GM19438 (cell line): ENCODE data around the gene KPNA4.
"Not testable (repeated sequence)": the region's sequence is repeated elsewhere in the genome, so short reads cannot be mapped to it uniquely, and the experiment has no call there.

Source experiments
- ATAC-seq: cut with Tn5 transposase; IDR thresholded peaks from one replicate; pipeline ENCODE4 v1.9.1; 2021; ENCODE audit warnings: low read depth; ENCODE audit not compliant: unreplicated experiment

The KPNA4 gene

DNA sequence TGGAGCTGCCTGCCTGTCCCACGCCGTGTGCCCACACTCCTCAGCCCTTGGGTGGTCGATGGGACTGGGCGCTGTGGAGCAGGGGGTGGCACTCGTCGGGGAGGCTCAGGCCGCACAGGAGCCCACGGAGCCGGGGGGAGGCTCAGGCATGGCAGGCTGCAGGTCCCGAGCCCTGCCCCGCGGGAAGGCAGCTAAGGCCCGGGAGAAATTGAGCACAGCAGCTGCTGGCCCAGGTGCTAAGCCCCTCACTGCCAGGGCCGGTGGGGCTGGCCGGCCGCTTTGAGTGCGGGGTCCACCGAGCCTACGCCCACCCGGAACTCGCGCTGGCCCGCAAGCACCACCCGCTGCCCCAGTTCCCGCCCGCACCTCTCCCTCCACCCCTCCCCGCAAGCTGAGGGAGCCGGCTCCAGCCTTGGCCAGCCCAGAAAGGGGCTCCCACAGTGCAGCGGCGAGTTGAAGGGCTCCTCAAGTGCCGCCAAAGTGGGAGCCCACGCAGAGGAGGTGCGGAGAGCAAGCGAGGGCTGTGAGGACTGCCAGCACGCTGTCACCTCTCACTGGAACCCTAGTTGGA is 8.7 kb upstream of the KPNA4 start:
- not testable (repeated sequence) for ATAC-seq

DNA sequence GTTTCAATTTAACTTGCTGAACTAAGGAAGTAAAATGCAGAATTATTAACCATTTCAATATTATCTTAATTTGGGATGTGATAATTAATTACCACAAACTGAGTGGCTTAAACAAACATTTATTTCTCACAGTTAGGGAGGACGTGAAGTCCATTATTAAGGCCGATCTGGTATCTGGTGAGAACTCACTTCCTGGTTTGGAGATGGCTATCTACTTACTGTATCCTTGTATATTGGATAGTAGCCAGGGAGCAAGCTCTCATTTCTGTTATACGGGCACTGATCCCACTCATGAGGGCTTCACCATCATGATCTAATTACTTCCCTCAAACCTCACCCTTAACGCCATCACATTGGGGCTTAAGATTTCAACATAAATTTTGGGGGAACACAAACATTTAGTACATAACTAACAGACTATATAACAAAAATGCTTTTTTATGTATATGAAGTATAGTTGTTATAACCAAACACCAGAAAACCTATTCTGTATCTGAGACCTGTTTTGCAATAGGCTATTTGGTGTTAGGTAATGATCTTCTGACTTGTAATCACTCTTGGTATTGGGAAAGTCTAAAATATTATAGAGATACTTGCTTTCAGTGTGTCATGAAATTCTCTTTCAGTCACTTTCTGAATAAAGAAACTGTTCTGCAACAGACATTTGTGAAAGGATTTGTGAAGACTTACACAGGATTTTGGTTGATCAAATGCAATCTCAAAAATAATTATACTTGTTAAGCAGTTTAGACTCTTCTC is 4.7 kb upstream of the KPNA4 start:
- no peak for ATAC-seq

DNA sequence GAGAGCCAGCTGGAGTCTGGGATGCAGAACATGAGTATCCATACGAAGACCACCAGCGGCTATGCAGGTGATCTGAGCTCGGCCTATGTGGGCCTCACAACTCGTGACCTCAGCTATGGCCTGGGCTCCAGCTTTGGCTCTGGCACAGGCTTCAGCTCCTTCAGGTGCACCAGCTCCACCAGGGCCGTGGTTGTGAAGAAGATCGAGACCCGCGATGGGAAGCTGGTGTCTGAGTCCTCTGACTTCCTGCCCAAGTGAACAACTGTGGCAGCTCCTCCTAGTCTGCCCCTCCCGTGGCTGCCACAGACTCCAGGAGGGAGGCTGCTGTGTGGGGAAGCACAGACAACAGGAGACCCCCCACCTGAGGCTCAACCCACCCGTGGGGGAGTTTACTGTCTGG is 3.6 kb upstream of the KPNA4 start:
- ATAC-seq: no peak

DNA sequence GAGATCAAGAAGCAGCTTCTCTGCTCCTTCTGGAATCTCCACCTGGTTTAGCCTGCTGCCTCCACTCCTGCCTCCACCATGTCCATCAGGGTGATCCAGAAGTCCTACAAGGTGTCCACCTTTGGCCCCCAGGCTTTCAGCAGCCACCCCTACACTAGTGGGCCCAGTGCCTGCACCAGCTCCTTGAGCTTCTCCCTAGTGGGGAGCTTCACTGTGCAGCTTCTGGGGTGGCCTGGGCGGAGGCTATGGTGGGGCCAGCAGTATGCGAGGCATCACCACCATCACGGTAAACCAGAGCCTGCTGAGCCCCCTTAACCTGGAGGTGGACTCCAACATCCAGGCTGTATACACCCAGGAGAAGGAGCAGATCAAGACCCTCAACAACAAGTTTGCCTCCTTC is 2.4 kb upstream of the KPNA4 start:
- no peak for ATAC-seq

DNA sequence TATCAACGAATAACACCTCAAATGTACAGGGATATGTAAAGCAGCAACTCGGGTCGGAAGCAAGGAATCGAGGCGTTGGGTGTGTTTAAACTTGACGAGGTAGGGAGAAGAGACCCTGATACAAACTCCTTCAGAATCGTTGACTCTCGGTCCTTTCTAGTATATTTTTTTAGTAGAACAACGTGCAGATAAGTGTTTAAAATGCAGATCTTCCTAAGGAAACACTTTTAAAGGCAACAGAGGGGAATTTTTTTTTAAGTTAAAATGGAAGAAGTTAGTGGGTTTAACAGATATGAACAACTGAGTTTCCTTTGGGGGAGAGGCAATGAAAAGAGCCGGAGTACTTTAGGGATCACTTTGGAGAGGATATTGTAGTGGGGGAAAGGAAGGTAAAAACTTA is 1.1 kb upstream of the KPNA4 start:
- ATAC-seq: no peak

DNA sequence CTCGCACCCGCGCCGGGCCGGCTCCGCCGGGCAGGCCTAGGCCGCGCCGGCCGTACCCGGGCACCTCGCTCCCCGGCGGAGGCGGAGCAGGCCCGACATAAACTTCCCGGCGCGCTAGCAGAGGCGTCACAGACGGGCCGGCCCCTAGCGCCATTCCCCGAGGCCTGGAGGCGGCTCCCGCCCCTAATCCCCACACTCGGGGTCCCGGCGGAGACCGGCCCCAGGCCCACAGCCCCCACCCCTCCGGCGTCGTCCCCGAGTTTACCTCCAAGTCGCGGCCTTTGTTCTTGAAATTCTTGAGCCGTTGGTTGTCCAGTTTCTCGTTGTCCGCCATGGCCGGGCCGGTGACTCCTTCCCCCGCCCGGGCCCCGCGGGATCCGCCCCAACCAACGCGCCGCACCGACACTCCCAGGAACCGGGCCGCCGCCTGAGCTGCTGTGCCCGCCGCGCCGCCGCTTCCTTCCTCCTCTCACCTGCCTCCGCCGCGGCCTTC is 376 bp downstream of the KPNA4 start:
- ATAC-seq: peak; percentile 51

DNA sequence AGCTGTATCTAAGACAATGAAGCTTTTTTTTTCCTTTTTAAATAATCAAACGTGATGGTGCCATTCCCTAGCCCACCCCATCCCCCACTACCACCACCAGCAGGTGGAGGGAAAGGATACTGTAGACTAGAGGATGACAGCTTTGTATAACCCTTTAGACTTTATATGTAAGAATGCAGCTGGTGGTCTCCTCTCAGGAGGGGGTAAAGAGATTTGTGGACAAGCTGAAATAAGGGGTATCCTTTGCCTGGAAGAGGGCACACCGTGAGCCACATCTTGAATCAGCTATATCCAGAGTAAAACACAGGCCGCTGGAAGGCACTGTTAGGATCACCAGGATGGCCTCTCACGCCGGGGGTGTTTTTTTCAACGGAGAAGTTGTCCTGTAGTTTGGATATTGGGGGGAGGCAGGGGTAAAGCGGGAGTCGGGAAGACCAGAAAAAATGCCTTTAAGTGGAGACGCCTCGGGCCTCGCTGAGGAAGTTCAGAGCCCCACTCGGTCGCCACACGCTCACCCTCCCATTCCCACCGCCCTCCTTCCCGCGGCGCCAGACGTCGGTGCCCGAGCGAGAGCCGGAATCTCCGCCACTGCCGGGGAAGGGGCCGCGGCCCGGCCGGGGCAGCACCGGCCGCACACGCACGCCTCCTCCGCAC is 986 bp downstream of the KPNA4 start:
- ATAC-seq: peak; percentile 11

DNA sequence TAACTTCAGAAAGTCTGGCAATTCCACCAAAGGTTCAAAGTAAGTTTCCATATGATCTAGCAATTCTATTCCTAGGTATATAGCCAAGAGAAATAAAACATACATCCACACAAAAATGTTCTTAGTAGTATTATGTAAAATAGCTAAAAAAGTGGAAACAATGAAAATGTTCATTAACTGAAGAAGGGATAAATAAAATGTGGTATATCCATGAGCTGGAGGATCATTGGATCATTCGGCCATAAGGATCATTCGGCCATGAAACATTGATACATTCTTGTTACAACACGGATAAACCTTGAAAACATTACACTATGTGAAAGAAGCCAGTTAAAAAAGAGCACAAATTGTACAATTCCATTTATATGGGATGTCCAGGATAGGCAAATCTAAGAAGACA is 2.4 kb downstream of the KPNA4 start:
- no peak for ATAC-seq

DNA sequence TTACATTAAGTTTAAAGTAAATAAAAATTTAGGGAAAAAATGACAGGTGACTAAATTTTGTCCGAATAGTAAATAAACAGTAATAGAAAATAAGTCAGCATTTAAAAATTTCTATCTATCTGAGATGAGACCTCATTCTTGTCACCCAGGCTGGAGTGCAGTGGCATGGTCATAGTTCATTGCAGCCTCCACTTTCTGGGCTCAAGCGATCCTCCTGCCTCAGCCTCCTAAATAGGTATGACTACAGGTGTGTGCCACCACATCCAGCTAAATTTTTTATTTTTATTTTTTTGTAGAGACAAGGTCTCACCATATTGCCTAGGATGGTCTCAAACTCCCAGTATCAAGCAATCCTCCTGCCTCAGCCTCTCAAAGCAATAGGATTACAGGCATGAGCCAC is 7.8 kb downstream of the KPNA4 start:
- ATAC-seq: no peak

DNA sequence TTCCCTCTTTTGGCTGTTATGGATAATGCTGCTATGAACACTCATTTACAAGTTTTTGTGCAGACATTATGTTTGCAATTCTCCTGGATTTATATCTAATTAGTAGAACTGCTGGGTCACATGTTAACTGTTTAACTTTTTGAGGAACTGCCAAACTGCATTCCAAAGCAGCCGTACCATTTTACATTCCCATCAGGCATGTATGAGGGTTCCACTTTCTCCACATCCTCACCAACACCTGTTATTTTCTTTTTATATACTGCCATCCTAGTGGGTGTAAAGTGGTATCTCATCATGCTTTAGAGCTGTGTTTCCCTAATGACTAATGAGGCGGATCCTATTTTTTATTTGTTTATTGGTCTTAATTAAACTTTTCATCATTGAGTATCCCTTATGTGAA is 9.2 kb downstream of the KPNA4 start:
- no peak for ATAC-seq

DNA sequence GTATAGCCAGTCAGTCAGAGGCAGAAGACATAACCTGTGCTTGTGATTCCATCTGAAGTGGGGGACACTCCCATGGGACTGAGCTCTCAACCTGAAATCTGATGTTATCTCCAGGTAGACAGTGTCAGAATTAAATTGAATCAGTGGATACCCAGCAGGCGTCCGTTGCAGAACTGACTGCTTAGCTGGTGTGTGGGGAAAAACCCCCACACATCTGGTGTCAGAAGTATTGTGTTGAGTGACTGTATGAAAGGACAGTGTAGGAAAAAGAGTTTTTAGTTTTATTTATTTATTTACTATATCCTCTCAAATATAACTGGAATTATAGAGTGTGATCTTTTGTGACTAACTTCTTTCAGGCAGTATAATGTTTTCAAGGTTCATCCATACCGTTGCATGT is 10.4 kb downstream of the KPNA4 start:
- no peak for ATAC-seq

DNA sequence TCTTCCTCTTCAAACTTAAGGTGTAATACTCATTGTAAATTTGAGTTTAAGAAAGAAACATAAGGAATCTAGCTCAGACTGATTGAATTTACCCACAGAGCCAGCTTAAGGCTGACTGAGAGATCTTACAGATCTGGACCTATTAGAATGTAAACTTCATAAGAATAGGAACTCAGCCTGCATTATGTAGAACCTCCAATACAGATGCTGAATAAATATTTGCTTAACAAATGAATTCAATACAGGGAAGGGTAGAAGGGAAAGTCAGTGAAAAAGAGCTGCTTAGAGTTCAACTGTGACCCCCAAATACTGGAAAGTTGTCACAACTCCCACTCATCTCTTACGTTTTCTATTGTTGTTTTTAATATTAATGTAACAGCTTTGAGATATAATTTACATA is 11.5 kb downstream of the KPNA4 start:
- ATAC-seq: no peak

DNA sequence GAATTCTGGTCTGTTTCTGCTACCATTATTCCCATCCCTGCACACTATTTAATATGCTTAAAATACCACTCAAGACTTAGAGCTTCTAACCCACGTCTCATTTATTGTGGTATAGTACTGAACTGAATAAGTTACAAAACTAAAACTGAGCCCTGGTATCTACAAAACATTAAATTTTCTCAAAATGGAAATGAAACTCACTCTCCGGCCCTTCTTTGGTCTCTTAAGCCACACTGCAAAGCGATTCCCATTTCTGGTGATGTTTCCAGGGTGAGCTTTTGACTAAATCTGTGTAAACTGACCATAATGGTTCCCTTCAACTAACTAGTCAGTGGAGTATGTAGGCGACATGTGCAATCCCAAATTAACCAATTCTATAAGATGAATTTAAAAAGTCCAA is 18.6 kb downstream of the KPNA4 start:
- ATAC-seq: peak; percentile 46

DNA sequence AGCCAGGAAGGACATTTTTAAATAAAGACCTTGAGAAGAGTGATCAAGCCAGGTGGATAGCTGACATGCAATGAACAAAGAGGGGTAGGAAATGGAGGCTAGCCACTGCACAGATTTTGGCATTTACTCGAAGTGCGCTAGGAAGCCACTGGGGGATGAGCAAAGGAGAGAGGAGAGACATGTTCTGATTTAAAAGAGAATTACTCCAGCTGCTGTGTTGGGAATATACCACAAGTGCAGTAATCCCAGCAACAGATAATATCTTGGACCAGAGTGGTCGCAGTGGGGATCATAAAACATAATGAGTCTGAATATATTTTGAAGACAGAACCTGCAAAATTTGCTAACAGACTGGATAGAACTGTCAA is 19.9 kb downstream of the KPNA4 start:
- ATAC-seq: no peak

DNA sequence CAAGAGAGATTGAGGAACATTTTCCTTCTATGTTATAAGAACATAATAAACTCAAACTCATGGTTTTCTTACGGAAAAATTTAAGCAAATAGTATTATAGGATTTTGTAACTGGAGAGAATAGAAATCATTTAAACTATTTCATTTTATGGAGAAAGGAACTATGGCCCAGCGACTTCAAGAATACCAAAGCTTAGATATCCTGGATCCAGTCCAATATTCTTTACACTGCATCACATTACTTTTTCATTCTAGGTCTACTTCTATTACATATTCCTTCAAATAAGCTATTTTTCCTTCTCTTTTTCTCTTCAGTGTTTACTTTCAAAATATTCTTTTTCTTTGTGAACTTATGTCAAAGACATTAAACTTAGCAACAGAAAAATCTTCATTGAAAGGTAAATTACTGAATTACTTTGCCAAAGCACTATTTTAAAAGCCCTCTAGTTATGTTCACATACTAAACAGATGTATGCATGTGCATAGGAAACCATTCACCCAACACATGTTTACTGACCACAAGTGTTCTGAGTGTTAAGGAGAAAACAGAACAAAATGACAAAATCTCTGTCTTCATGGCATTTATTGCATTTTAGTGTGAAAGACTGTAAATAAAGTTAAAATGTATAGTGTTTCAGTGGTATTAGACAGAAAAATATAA is 20.4 kb downstream of the KPNA4 start:
- ATAC-seq: no peak

DNA sequence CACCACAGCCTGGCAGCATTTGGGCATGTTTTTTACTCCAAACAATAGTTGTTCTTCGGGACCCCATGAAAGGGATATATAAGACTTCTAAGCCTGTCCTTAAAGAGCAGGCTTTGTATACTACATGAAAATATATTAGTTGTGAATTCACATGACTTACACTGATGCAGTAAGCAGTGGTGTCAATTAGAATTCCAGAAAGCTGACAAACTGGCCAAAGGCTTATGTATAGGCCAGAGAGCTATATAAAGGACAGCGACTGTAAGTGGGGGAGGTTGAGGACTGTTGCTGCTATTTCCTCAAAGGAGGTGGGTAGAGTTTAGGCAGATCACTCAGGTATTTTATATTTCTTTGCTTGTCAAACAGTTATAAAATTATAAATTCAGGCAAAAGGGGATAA is 24.8 kb downstream of the KPNA4 start:
- no peak for ATAC-seq

DNA sequence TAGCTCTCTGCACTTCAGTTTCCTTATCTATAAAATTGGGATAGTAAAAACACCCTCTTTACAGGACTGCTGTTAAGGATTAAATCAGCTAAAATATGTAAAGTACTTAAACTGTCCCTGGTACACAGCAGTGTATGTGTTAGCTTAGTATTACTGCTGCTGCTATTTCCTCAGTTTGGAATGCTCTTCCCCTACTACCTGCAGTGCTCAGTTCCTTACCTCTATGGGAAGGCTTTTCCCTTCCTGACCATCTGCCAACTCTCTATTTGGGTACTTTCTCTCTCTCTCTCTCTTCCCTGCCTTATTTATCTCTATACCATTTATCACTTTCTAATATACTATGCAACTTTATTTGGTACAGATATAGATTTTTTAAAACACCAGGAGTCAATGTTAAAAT is 26.5 kb downstream of the KPNA4 start:
- no peak for ATAC-seq

DNA sequence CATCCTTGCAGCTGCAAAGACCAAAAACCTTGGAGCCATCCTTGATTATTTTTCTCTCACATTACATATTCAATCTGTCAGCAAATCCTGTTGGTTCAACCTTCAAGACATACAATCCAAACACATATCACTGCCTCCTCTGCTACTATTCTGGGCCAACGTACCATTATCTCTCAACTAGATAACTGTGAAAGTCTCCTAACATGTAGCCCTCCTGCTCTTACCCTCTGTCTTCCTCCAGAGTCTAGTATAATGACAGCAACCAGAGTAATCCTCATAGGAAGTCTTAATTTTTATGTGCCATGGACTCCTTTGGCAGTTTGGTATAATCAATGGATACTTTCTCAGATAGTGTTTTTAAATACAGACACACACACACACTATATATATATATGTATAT is 27.6 kb downstream of the KPNA4 start:
- no peak for ATAC-seq

DNA sequence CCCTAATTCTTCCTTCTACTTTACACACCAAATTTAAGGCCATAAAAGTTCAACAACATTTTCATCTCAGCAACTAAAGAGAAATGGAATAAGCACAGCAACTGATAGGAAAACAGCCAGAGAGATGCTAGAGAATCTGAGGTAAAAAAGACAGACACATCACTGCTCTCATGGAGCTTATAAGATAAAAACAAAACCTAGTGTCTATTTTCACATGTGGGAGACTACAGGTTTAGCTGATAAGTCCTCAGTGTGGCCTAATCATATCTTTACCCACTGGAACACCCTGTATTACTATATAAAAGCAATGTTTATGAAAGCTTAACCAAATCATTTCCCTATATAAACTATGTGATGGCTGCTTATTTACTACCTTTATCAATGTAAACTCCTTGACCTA is 33.0 kb downstream of the KPNA4 start:
- ATAC-seq: no peak

DNA sequence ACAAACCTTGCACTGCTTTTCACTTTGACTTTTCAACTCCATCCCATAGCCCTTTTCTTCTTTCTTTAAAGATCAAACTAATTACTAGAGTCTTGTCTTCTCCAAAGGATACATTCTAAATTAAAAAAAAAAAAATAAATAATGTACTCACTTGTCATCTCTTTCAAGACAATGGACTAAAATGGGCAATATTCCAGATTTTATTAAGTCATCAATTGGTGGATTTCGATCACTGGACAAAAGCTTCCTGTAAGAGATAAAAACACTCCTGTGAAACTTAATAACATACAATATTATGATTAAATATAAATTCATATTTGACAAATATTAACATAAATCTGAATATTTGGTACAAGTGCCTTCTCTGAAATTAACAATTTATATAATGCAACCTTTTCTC is 34.1 kb downstream of the KPNA4 start:
- ATAC-seq: no peak

DNA sequence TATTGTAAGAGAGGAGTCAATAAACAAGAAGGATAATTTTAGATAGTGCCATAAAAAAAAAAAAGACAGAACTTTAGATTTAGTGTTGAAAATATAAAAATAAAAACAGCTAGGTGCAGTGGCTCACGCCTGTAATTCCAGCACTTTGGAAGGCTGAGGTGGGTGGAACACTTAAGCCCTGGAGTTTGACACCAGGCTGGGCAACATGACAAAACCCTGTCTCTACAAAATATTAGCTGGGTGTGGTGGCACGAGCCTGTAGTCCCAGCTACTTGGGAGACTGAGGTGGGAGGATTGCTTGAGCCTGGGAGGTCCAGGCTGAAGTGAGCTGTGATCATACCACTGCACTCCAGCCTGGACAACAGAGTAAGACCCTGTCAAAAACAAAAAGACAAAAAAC is 49.0 kb downstream of the KPNA4 start:
- not testable (repeated sequence) for ATAC-seq

DNA sequence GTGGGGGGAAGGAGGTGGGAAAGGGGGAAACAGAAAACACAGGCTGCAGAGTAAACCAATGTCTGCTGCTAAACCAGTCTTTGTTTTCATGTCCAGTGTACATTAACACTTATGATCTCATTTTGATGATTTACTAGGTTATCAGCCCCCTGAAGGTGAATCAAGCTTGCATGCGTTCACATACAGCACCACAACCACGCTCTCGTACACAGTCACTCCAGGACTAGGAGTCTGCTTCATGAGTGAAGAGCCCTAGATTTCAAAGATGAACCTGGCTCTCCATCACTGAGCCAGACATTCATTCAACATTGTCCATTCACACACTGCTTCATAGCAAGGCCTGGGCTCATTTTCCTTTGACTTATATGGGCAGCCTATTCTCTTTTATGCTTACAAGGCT is 64.0 kb downstream of the KPNA4 start:
- ATAC-seq: no peak
